GM23338 (cell line): ENCODE results near the gene SNX8. TPM values are rescaled to one million over a fixed set of nuclear protein-coding genes. Genes with fewer than 3 reads are reported as not detected.

Experiments used
- ATAC-seq: fragments of 200-7000 bp; cut with Tn5 transposase; 3 replicates; pipeline ENCODE4 v1.9.1; 2020
- DNase-seq: peaks from one replicate; pipeline ENCODE4 v3.0.0-alpha.2; 2015; ENCODE audit warnings: low spot score
- H2AFZ ChIP-seq: fragments of 200-600 bp; sonication (generic); 2 replicates; pipeline ENCODE4 v1.8.0; 2016; ENCODE audit warnings: antibody characterized with exemption, mild to moderate bottlenecking, moderate library complexity
- H3F3A ChIP-seq: fragments of 200-600 bp; sonication (generic); replicated peaks from 2 replicates; pipeline ENCODE4 v1.8.0; 2017; ENCODE audit warnings: antibody characterized with exemption, mixed run types, low read depth
- H3K27ac ChIP-seq: fragments of 200-600 bp; sonication (generic); 2 replicates; pipeline ENCODE4 v1.6.1; 2016; ENCODE audit warnings: low read depth
- H3K27me3 ChIP-seq: fragments of 200-600 bp; sonication (generic); 2 replicates; pipeline ENCODE4 v1.8.0; 2016; ENCODE audit warnings: mild to moderate bottlenecking, mixed run types, moderate library complexity; ENCODE audit not compliant: insufficient read depth
- H3K36me3 ChIP-seq: fragments of 200-600 bp; sonication (generic); 2 replicates; pipeline ENCODE4 v1.8.0; 2016; ENCODE audit warnings: mild to moderate bottlenecking; ENCODE audit not compliant: insufficient read depth
- H3K4me1 ChIP-seq: fragments of 200-600 bp; sonication (generic); 2 replicates; pipeline ENCODE4 v1.8.0; 2016; ENCODE audit warnings: mild to moderate bottlenecking, moderate library complexity; ENCODE audit not compliant: insufficient read depth
- H3K4me2 ChIP-seq: fragments of 200-600 bp; sonication (generic); 2 replicates; pipeline ENCODE4 v1.7.1; 2017; ENCODE audit warnings: mixed run types
- H3K4me3 ChIP-seq: fragments of 200-600 bp; sonication (generic); 2 replicates; pipeline ENCODE4 v1.6.1; 2016; ENCODE audit warnings: mixed run types
- H3K79me2 ChIP-seq: fragments of 200-600 bp; sonication (generic); replicated peaks from 2 replicates; pipeline ENCODE4 v1.8.0; 2017; ENCODE audit warnings: mild to moderate bottlenecking; ENCODE audit not compliant: insufficient read depth
- H3K9me2 ChIP-seq: fragments of 200-600 bp; sonication (generic); 2 replicates; pipeline ENCODE4 v1.8.0; 2017; ENCODE audit not compliant: insufficient read depth
- H4K20me1 ChIP-seq: fragments of 200-600 bp; sonication (generic); replicated peaks from 2 replicates; pipeline ENCODE4 v1.8.0; 2017; ENCODE audit warnings: mild to moderate bottlenecking; ENCODE audit not compliant: insufficient read depth
- H3K27ac Mint-ChIP-seq: 2 replicates; pipeline ENCODE4 v1.8.0; 2020; ENCODE audit warnings: inconsistent platforms, mild to moderate bottlenecking, moderate library complexity, mixed read lengths
- H3K27me3 Mint-ChIP-seq: 3 replicates; pipeline ENCODE4 v1.8.0; 2022; ENCODE audit warnings: low read depth, mild to moderate bottlenecking, moderate library complexity, mixed read lengths, inconsistent platforms; ENCODE audit not compliant: insufficient read depth, poor library complexity
- H3K36me3 Mint-ChIP-seq: 3 replicates; pipeline ENCODE4 v1.8.0; 2021; ENCODE audit warnings: low read depth, mild to moderate bottlenecking, inconsistent platforms, moderate library complexity, mixed read lengths
- H3K4me1 Mint-ChIP-seq: 3 replicates; pipeline ENCODE4 v1.8.0; 2020; ENCODE audit warnings: mild to moderate bottlenecking, inconsistent platforms, mixed read lengths
- H3K4me3 Mint-ChIP-seq: 3 replicates; pipeline ENCODE4 v1.8.0; 2021; ENCODE audit warnings: moderate library complexity, mild to moderate bottlenecking, inconsistent platforms, mixed read lengths
- H3K9me3 Mint-ChIP-seq: 3 replicates; pipeline ENCODE4 v1.8.0; 2020; ENCODE audit warnings: moderate library complexity, mild to moderate bottlenecking, inconsistent platforms, mixed read lengths
- CREB1 ChIP-seq: fragments of 250-450 bp; sonication (Bioruptor Pico); IDR thresholded peaks from 2 replicates; pipeline ENCODE4 v1.5.0; 2020; ENCODE audit warnings: low read depth, mild to moderate bottlenecking, moderate library complexity
- JUNB ChIP-seq: IDR thresholded peaks from one replicate; pipeline ENCODE4 v1.6.1; 2016; ENCODE audit warnings: antibody characterized with exemption; ENCODE audit not compliant: unreplicated experiment
- NANOG ChIP-seq: IDR thresholded peaks from 2 replicates; pipeline ENCODE4 v1.6.1; 2016; ENCODE audit warnings: antibody characterized with exemption, borderline replicate concordance
- POLR2AphosphoS5 ChIP-seq: IDR thresholded peaks from 2 replicates; pipeline ENCODE4 v1.6.1; 2016; ENCODE audit warnings: antibody characterized with exemption, low read depth
- STAT1 ChIP-seq: IDR thresholded peaks from one replicate; pipeline ENCODE4 v1.6.1; 2016; ENCODE audit warnings: antibody characterized with exemption; ENCODE audit not compliant: unreplicated experiment
- ZNF114 ChIP-seq: fragments of 250-450 bp; sonication (Bioruptor Pico); IDR thresholded peaks from 2 replicates; pipeline ENCODE4 v1.5.0; 2020; ENCODE audit warnings: mild to moderate bottlenecking, moderate library complexity
- ZNF331 ChIP-seq: fragments of 250-450 bp; sonication (Bioruptor Pico); IDR thresholded peaks from 2 replicates; pipeline ENCODE4 v1.5.0; 2020; ENCODE audit warnings: low read depth, mild to moderate bottlenecking, moderate library complexity
- polyA plus RNA-seq: library from polyadenylated mRNA; unstranded; fragments of >200 nt; fragmentation: Nextera tagmentation; extraction: Ambion mirVana; gene quantifications from 2 replicates; pipeline ENCODE4 v1.2.1, GENCODE V29; 2016
- total RNA-seq: library from RNA; depleted of rRNA; stranded (reverse); fragments of >200 nt; shearing (Covaris generic); gene quantifications from 2 replicates; pipeline ENCODE4 v1.2.3, GENCODE V29; 2014
- TF ChIP-seq, protein P1 (sequence below), 2 experiments: fragments of 200-600 bp in 1 of 2; sonication (generic) in 1 of 2; conservative IDR thresholded peaks; 2 replicates each; pipeline versions ENCODE4 v1.5.1 to v1.6.1; 2016 to 2017; ENCODE audit warnings: antibody characterized with exemption in 2 of 2, low read depth in 2 of 2, mild to moderate bottlenecking in 2 of 2, moderate library complexity in 1 of 2
- TF ChIP-seq, protein P2 (sequence below): fragments of 250-450 bp; sonication (Bioruptor Pico); IDR thresholded peaks from 2 replicates; pipeline ENCODE4 v1.5.0; 2020; ENCODE audit warnings: mild to moderate bottlenecking, moderate library complexity
- TF ChIP-seq, protein P3 (sequence below): IDR thresholded peaks from 2 replicates; pipeline ENCODE4 v1.6.1; 2016; ENCODE audit warnings: antibody characterized with exemption

The SNX8 gene
- total and polyA plus RNA-seq, 2 experiments from 2014 or later, result 44.3 to 50.9 TPM

DNA sequence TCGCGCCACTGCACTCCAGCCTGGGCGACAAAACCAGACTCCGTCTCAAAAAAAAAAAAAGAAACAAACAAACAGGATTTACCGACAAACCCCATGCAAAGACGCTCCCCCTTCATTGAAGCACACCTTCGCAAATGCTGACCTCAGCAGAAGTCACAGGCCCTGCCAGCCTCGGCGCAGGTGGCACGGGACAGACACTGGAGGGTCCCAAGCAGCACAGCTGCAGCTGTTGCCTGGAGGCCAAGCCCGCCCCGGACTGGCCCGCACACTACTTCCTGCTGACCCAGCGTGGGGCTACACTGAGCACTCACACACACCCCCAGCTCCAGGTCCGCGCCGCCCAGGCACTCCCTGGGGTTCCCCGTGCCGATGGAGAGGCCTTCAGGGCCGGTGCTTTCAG is 31.2 kb downstream of the SNX8 start:
- H3K9me2 ChIP-seq, result no peaks in the 10 kb centered on the region
- Mint-ChIP-seq H3K36me3 (no peaks in the 10 kb centered on the region), H3K4me1 (peaks cover 12% of the 10 kb centered on the region; the same call in 2 of the 3 replicates), H3K9me3 (no peaks in the 10 kb centered on the region), H3K4me3 (no peak overlapping the region), H3K27ac (no peak overlapping the region), H3K27me3 (peaks cover 8% of the 10 kb centered on the region)
- no peak for DNase-seq
- H3K4me2 ChIP-seq, result no peak overlapping the region
- H3K4me3 ChIP-seq, result no peak overlapping the region
- H3K4me1 ChIP-seq, result no peaks in the 10 kb centered on the region; the same call in 1 of the 2 replicates
- no peaks in the 10 kb centered on the region for H3K36me3 ChIP-seq
- H3K27me3 ChIP-seq, result no peaks in the 10 kb centered on the region
- TF ChIP-seq, protein P1, sequence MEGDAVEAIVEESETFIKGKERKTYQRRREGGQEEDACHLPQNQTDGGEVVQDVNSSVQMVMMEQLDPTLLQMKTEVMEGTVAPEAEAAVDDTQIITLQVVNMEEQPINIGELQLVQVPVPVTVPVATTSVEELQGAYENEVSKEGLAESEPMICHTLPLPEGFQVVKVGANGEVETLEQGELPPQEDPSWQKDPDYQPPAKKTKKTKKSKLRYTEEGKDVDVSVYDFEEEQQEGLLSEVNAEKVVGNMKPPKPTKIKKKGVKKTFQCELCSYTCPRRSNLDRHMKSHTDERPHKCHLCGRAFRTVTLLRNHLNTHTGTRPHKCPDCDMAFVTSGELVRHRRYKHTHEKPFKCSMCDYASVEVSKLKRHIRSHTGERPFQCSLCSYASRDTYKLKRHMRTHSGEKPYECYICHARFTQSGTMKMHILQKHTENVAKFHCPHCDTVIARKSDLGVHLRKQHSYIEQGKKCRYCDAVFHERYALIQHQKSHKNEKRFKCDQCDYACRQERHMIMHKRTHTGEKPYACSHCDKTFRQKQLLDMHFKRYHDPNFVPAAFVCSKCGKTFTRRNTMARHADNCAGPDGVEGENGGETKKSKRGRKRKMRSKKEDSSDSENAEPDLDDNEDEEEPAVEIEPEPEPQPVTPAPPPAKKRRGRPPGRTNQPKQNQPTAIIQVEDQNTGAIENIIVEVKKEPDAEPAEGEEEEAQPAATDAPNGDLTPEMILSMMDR (conservative IDR thresholded peaks at IDR 0.05; ENCODE audit: low read depth in 2 of 2), result no peak
- no peak for TF ChIP-seq NANOG
- peaks cover 31% of the 10 kb centered on the region for H3K79me2 ChIP-seq
- H4K20me1 ChIP-seq, result no peaks in the 10 kb centered on the region; the same call in 1 of the 2 replicates
- ATAC-seq, result peak; percentile 64
- no peaks in the 10 kb centered on the region for H3F3A ChIP-seq
- H2AFZ ChIP-seq, result no peak overlapping the region
- no peak overlapping the region for H3K27ac ChIP-seq

DNA sequence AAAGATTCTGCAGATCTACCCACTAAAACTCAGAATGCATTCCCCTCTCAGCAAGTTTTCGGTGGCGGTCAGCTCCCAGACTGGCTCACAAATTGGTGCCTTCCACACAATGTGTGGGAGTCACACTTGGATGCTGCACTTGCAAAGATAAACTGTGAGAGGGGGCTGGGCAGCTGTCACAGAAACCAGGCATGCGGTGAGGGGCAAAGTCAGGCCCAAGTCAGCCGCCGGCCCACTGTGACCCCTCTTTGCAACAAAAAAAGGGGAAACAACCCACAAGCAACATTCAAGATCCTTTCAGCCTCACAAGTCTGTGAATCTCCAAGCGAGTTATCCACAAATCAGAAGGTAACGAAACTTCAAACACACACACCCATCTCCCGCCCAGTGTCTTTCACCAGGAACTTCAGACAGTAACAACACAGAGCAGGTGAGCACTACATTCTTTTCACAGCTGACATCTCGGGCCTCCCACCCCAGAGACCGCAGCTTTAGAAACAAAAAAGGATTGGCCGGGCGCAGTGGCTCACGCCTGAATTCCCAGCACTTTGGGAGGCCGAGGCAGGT is 32.0 kb downstream of the SNX8 start:
- ATAC-seq (peak; percentile 33), DNase-seq (no peak)
- H2AFZ ChIP-seq, result no peak overlapping the region
- H3K27ac ChIP-seq, result 0 out of 2 replicates have a peak overlapping the region, but pooled peaks have one; percentile 63
- no peaks in the 10 kb centered on the region for H3K9me2 ChIP-seq
- no peaks in the 10 kb centered on the region for H3K27me3 ChIP-seq
- Mint-ChIP-seq H3K9me3 (no peaks in the 10 kb centered on the region), H3K27ac (peak overlapping the region; percentile 2; the same call in 1 of the 2 replicates), H3K4me3 (no peak overlapping the region), H3K27me3 (peaks cover 8% of the 10 kb centered on the region), H3K4me1 (peaks cover 12% of the 10 kb centered on the region; the same call in 2 of the 3 replicates), H3K36me3 (no peaks in the 10 kb centered on the region)
- H3F3A ChIP-seq, result no peaks in the 10 kb centered on the region
- peaks cover 31% of the 10 kb centered on the region for H3K79me2 ChIP-seq
- no peaks in the 10 kb centered on the region; the same call in 1 of the 2 replicates for H3K4me1 ChIP-seq
- no peaks in the 10 kb centered on the region for H3K36me3 ChIP-seq
- H3K4me3 ChIP-seq, result no peak overlapping the region
- H3K4me2 ChIP-seq, result no peak overlapping the region
- H4K20me1 ChIP-seq, result no peaks in the 10 kb centered on the region; the same call in 1 of the 2 replicates
- TF ChIP-seq, protein P2, sequence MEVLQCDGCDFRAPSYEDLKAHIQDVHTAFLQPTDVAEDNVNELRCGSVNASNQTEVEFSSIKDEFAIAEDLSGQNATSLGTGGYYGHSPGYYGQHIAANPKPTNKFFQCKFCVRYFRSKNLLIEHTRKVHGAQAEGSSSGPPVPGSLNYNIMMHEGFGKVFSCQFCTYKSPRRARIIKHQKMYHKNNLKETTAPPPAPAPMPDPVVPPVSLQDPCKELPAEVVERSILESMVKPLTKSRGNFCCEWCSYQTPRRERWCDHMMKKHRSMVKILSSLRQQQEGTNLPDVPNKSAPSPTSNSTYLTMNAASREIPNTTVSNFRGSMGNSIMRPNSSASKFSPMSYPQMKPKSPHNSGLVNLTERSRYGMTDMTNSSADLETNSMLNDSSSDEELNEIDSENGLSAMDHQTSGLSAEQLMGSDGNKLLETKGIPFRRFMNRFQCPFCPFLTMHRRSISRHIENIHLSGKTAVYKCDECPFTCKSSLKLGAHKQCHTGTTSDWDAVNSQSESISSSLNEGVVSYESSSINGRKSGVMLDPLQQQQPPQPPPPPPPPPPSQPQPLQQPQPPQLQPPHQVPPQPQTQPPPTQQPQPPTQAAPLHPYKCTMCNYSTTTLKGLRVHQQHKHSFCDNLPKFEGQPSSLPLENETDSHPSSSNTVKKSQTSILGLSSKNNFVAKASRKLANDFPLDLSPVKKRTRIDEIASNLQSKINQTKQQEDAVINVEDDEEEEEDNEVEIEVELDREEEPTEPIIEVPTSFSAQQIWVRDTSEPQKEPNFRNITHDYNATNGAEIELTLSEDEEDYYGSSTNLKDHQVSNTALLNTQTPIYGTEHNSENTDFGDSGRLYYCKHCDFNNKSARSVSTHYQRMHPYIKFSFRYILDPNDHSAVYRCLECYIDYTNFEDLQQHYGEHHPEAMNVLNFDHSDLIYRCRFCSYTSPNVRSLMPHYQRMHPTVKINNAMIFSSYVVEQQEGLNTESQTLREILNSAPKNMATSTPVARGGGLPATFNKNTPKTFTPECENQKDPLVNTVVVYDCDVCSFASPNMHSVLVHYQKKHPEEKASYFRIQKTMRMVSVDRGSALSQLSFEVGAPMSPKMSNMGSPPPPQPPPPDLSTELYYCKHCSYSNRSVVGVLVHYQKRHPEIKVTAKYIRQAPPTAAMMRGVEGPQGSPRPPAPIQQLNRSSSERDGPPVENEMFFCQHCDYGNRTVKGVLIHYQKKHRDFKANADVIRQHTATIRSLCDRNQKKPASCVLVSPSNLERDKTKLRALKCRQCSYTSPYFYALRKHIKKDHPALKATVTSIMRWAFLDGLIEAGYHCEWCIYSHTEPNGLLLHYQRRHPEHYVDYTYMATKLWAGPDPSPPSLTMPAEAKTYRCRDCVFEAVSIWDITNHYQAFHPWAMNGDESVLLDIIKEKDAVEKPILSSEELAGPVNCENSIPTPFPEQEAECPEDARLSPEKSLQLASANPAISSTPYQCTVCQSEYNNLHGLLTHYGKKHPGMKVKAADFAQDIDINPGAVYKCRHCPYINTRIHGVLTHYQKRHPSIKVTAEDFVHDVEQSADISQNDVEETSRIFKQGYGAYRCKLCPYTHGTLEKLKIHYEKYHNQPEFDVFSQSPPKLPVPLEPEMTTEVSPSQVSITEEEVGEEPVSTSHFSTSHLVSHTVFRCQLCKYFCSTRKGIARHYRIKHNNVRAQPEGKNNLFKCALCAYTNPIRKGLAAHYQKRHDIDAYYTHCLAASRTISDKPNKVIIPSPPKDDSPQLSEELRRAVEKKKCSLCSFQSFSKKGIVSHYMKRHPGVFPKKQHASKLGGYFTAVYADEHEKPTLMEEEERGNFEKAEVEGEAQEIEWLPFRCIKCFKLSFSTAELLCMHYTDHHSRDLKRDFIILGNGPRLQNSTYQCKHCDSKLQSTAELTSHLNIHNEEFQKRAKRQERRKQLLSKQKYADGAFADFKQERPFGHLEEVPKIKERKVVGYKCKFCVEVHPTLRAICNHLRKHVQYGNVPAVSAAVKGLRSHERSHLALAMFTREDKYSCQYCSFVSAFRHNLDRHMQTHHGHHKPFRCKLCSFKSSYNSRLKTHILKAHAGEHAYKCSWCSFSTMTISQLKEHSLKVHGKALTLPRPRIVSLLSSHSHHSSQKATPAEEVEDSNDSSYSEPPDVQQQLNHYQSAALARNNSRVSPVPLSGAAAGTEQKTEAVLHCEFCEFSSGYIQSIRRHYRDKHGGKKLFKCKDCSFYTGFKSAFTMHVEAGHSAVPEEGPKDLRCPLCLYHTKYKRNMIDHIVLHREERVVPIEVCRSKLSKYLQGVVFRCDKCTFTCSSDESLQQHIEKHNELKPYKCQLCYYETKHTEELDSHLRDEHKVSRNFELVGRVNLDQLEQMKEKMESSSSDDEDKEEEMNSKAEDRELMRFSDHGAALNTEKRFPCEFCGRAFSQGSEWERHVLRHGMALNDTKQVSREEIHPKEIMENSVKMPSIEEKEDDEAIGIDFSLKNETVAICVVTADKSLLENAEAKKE (CRISPR knock-in tag), result no peak
- no peak for TF ChIP-seq ZNF331 (CRISPR knock-in tag)
- TF ChIP-seq, protein P1 (conservative IDR thresholded peaks at IDR 0.05; ENCODE audit: low read depth in 2 of 2), result no peak
- TF ChIP-seq POLR2AphosphoS5, result no peak
- TF ChIP-seq JUNB, result no peak
- TF ChIP-seq ZNF114 (CRISPR knock-in tag), result no peak
- TF ChIP-seq STAT1, result no peak
- TF ChIP-seq NANOG, result no peak
- no peak for TF ChIP-seq CREB1 (CRISPR knock-in tag)
- TF ChIP-seq, protein P3, sequence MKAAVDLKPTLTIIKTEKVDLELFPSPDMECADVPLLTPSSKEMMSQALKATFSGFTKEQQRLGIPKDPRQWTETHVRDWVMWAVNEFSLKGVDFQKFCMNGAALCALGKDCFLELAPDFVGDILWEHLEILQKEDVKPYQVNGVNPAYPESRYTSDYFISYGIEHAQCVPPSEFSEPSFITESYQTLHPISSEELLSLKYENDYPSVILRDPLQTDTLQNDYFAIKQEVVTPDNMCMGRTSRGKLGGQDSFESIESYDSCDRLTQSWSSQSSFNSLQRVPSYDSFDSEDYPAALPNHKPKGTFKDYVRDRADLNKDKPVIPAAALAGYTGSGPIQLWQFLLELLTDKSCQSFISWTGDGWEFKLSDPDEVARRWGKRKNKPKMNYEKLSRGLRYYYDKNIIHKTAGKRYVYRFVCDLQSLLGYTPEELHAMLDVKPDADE, result no peak
